Dermis blood vessel endothelial cell (primary cell): ENCODE measurements around the gene KCNC1. TPM values are rescaled to one million over a fixed set of nuclear protein-coding genes. Genes with fewer than 3 reads are reported as not detected.

Experiments used
- DNase-seq: peaks from one replicate; pipeline ENCODE4 v3.0.0; 2010
- total RNA-seq: library from RNA; depleted of rRNA; stranded (reverse); fragments of >200 nt; gene quantifications from 2 replicates; pipeline ENCODE4 v1.2.3, GENCODE V29; 2014

The KCNC1 gene
- total RNA-seq, 1 donor from 2014 or later = not detected

GRCh38 chr11:17755891-17756290, 21.3 kb downstream of the KCNC1 start:
- DNase-seq = no peak

DNA sequence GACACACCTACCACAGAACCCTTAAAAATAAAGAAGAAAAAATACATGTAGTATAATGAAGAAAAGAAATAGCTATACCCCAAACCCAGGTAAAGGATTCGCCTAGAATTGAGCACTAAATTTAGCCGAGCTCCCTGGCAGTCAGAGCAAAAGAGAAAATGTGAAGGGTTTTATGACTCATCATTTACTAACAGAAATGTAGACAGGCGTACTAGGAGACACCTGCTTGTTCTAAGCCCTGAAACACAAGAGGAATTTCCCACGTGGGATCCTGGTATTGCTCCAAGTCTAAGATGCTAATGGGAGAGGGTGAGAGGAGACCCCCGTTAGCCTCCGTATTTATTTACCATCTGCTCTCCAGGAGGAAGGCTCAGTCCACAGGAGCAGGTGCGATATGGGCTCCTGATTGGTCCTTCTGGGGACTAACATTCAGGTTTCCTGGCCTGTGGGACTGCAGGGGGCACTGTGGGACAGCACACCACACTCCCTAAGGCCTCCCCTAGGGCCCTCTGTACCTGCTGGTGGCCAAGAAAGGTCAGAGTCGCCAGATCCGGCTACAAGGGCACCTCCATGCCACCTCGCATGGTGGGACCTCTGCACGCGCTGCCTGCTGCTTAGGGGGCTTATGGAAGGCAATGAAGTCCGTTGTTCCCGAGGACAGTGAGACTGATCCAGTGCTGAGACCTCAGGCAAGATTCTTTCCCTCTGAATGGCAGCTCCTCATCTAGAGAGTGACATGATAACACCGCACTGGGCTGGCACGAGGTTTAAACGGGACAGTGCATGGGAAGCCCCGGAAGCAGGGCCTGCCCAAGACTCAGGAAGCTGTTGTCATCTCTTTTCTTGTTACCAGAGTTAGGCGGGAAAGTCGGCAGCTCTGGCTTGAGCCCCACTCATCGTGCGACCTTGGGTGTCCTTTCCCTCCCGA, 25.8 kb downstream of the KCNC1 start:
- DNase-seq = peak; percentile 76

GRCh38 chr11:17762309-17762974, 27.9 kb downstream of the KCNC1 start:
- no peak for DNase-seq

DNA sequence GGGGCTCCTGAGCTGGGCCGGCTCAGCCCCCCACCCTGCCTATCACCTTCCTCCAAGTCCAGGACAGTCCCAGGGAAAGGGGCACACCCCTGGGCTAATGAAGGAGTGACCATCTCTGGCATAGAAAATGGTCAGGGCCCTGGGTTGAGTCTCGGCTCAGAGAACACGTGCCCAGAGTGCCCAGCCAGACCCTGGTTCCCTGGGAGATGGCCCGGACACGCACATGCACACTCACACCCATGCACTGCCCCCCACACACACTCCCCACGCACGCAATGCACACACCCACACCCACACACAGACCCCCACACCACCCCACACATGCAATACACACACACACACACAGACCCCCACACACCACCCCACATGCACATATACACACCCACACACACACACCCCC, 28.7 kb downstream of the KCNC1 start:
- DNase-seq = no peak

- no peak for DNase-seq
These were observed 29.1 kb downstream of the KCNC1 start for GRCh38 chr11:17763703-17764102.

DNA sequence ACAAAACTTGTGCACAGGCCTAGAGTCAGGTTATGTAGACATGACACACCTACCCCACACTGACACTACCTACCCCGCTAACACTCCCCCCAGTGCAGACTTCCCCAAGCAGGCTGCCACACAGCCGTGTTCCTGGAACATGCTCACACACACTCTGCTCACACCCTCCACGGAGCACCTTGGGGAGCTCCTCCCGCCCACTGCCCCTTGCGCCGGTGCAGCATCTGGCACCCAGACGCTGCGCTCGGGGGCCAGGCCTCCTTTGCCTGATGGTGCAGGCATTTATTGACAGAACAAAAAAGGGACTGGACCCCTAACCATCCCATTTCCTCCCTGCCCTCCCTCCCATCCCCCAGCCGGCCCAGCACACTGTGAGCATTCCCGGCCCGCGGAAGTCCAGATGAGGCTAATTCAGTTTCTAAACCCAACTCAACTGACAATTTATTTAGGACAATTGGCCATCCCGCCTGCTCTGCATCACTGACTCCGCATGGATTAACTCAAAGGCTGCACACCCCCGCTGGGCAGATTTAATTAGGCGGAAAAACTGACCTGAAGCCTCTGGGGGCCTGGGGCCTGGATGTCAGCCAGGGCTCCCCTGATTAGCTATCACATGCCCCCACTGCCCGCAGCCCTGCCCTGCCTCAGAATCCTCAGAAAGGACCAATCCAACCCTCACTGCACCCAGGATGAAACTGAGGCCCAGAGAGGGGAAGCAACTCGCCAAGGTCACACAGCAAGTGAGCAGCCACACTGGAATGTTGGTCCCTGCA, 30.1 kb downstream of the KCNC1 start:
- DNase-seq = no peak

DNA sequence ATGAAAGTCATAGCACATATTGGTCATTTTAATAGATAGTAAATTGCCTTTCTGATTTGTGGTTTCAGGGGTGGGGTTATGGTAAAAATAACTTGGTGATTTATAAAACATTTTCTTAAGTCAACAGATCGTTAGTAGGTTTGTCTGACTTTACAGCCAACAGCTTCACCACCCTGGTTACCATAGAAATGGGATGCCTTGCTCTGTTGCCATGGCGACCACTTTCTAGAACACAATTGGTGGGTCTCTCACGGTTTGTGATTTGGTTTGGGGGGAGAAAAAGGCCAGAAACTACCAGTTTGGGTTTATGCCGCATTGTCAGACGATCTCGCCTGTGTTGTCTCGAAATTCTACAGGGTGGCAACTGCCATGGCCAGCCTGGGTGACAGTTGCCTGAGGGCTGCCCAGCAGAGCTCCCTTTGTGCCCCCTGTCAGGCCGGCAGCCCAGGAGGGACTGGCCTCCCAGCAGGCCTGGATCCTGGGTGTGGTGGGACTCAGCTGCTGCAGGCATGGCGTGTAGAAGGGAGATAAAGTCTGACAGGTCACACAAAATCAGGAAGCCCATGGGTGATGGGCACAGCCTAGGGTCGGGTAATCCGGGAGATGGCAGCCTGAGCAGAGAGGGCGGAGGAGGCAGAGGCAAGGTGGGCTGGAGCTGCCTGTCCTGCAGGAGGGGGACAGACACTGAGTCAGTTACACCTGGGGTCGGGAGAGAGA, 30.9 kb downstream of the KCNC1 start:
- no peak for DNase-seq

DNA sequence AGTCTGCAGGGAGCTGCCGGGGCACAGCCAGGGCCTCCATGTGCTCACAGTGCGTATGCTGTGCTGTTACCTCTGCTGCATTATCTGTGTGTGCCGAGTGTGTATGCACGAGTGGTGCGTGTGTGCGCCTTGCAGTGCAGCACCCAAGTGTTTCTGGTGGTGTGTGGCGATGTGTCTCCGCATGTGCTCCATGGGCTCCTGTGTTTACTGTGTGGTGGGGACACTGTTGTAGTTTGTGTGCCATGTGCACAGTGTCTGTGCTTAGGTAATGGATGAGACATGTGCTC, 31.4 kb downstream of the KCNC1 start:
- DNase-seq = no peak

GRCh38 chr11:17766590-17766989, 32.0 kb downstream of the KCNC1 start:
- no peak for DNase-seq

- no peak for DNase-seq
These were observed 32.8 kb downstream of the KCNC1 start for GRCh38 chr11:17767301-17767885.

DNA sequence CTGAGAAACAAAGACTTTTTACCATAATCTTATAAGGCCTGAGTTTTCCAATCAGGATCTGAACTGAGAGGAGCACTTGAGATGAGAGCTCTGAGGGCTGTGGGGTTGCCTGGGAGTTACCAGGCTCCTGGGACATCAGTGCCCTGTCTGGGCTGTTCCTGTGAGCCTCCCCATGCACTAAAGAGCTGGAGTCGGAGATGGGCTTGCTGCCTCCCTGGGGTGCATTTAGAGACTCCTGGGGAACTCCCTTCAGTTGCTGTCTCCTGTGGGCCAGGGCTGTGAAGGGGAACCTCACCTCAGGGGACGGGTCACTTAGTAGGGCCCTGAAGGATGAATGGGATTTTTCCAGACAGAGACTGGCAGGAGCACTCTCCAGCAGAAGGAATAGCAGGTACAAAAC, 33.3 kb downstream of the KCNC1 start:
- no peak for DNase-seq

- no peak for DNase-seq
These were observed 34.0 kb downstream of the KCNC1 start for GRCh38 chr11:17768547-17768946.

DNA sequence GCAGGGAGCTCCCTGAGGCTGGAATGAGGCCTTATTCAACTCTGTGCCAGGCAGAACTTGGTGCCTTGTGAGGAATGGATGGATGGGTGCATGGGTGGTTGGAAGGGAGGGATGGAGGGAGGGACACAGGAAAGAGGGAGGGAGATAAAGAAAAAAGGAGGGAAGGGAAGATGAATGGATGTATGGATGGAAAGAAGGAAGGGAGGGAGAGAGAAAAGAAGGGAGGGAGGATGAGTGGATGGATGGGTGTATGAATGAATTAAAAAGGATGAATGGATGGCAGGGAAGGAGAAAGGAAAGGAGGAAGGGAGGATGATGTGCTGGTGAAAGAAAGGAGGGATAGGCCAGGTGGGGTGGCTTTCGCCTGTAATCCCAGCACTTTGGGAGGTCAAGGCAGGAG, 34.6 kb downstream of the KCNC1 start:
- DNase-seq = no peak

DNA sequence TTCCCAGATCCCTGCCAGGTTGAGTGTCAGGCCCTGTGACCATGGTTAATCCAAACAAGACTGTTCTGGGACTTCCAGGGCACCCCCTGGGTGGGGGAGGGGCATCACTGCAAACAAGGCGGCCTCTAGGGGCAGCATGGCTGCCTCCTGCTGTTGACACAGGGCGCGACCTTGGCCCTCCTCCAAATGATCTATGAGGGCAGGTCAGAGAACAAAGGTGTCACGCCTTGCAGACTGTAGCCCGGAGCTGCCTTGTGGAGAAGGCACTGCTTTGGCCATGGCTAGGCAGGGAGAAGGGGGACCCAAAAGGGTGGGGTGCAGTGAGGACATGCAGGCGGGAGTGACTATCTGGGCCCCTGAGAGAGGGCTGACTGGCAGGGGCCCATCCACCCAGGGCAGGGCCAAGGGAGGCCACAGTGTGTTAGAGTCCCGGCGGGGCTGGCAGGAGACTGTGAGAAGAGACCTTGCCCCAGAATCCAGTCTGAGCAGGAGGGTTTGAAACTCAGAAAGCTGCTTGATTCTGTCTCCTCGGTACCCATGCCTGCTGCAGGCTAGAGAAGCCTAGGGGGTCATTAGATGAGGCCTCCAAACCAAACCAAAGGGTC, 35.6 kb downstream of the KCNC1 start:
- no peak for DNase-seq

DNA sequence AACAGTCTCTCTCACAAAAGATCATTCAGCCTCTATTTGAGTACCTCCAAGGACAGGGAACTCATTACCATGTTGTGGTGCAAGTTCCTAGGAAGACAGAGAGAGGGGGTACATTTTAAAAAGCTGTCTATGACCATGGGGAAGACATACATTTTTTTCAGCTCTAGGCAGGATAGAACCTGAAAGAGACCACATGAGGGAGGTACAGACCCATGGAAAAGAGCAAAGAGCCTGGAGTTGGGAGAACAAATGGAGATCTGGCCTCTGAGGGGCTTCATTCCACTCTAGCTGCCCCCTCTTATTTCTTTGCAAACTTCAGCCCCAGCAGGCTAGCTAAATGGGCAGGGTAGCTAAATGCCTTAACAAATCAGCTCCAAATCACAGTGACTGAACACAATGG, 36.3 kb downstream of the KCNC1 start:
- peak; percentile 27 for DNase-seq

GRCh38 chr11:17771415-17771814, 36.8 kb downstream of the KCNC1 start:
- DNase-seq = no peak

DNA sequence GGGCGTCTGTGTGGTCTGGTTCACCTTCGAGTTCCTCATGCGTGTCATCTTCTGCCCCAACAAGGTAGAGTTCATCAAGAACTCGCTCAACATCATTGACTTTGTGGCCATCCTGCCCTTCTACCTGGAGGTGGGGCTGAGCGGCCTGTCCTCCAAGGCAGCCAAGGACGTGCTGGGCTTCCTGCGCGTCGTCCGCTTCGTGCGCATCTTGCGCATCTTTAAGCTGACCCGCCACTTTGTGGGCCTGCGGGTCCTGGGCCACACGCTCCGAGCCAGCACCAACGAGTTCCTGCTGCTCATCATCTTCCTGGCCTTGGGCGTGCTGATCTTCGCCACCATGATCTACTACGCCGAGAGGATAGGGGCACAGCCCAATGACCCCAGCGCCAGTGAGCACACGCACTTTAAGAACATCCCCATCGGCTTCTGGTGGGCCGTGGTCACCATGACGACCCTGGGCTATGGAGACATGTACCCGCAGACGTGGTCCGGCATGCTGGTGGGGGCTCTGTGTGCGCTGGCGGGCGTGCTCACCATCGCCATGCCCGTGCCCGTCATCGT, 37.3 kb downstream of the KCNC1 start:
- DNase-seq = no peak

- no peak for DNase-seq
These were observed 38.4 kb downstream of the KCNC1 start for GRCh38 chr11:17772704-17773600.

DNA sequence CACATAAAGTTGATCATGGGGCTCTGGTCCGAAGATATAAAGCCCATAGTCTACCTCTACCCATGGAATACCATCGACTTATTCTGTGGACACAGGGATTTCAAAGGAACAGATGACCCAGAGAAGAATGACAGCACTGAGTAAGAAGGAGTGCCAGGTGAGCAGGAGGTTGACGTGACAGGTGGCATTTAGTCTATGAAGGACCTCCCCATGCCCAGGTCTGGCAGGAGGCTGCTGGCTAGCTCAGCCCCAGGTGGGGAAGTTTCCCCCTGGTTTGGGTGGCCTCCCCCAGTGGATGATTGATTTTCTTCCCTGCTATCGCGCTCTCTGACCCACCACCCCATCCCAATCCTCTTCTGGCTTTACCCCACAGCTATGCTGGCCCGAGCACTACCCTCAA, 39.1 kb downstream of the KCNC1 start:
- no peak for DNase-seq

GRCh38 chr11:17774232-17775034, 39.9 kb downstream of the KCNC1 start:
- no peak for DNase-seq
